ENCODE measurements around the gene NMS. TPM values are rescaled to one million over a fixed set of nuclear protein-coding genes. Genes with fewer than 3 reads are reported as not detected.

Gene NMS
- total RNA-seq, 1 donor from 2014 or later, result not detected

GRCh38 chr2:100460904-100461530 lies 9.3 kb upstream of the NMS start:
- DNase-seq, result no peak
- H3K27ac Mint-ChIP-seq (ENCODE audit: unreplicated experiment), result no peak overlapping the region
- H3K36me3 Mint-ChIP-seq (ENCODE audit: unreplicated experiment), result peaks cover 12% of the 10 kb centered on the region
- H3K27me3 Mint-ChIP-seq (ENCODE audit: unreplicated experiment), result no peaks in the 10 kb centered on the region
- no peaks in the 10 kb centered on the region for H3K4me1 Mint-ChIP-seq (ENCODE audit: low read depth, unreplicated experiment)
- TF ChIP-seq, protein P1, sequence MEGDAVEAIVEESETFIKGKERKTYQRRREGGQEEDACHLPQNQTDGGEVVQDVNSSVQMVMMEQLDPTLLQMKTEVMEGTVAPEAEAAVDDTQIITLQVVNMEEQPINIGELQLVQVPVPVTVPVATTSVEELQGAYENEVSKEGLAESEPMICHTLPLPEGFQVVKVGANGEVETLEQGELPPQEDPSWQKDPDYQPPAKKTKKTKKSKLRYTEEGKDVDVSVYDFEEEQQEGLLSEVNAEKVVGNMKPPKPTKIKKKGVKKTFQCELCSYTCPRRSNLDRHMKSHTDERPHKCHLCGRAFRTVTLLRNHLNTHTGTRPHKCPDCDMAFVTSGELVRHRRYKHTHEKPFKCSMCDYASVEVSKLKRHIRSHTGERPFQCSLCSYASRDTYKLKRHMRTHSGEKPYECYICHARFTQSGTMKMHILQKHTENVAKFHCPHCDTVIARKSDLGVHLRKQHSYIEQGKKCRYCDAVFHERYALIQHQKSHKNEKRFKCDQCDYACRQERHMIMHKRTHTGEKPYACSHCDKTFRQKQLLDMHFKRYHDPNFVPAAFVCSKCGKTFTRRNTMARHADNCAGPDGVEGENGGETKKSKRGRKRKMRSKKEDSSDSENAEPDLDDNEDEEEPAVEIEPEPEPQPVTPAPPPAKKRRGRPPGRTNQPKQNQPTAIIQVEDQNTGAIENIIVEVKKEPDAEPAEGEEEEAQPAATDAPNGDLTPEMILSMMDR (IDR thresholded peaks at IDR 0.05; ENCODE audit: partially characterized antibody, unreplicated experiment), result no peak
- peaks cover 3% of the 10 kb centered on the region for H3K9me3 Mint-ChIP-seq (ENCODE audit: unreplicated experiment)
- no peak overlapping the region for H3K4me3 Mint-ChIP-seq (ENCODE audit: unreplicated experiment)

DNA sequence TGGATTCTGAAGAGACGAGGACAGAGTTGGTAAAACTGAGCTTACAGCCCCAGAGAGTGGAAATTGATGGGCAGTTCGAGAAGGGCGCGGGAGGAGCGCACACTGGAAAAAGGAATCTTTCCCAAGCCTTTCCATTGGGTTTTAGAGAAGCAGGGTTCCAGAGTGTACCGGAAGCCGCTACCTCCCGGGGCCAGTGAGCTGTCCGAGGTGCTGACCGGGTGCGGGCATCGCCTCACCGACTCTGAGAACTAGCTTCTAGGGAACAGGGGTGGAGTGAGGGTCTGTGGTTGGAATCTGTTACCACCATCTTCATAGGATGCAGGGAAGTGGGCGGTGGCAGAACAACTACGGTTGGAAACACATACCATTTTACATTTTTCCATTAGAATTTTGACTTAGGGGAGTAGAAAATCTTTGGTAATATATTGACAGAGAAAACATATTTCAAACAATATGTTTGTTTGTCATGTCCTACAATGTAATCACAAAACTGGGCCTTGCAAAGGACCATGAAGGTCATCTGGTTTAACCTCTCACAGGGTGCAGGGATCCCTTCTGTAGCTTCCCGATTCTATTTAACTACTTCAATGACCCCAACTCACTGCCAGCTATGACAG lies 724 bp downstream of the NMS start:
- H3K36me3 Mint-ChIP-seq (ENCODE audit: unreplicated experiment), result peaks cover 4% of the 10 kb centered on the region
- H3K27ac Mint-ChIP-seq (ENCODE audit: unreplicated experiment), result no peak overlapping the region
- no peak overlapping the region for H3K4me3 Mint-ChIP-seq (ENCODE audit: unreplicated experiment)
- no peaks in the 10 kb centered on the region for H3K9me3 Mint-ChIP-seq (ENCODE audit: unreplicated experiment)
- TF ChIP-seq, protein P1 (IDR thresholded peaks at IDR 0.05; ENCODE audit: partially characterized antibody, unreplicated experiment), result no peak
- H3K27me3 Mint-ChIP-seq (ENCODE audit: unreplicated experiment), result peaks cover 2% of the 10 kb centered on the region
- no peak for DNase-seq
- H3K4me1 Mint-ChIP-seq (ENCODE audit: low read depth, unreplicated experiment), result no peaks in the 10 kb centered on the region

GRCh38 chr2:100476606-100477005 lies 6.3 kb downstream of the NMS start:
- Mint-ChIP-seq H3K27ac (ENCODE audit: unreplicated experiment) (no peak overlapping the region), H3K9me3 (ENCODE audit: unreplicated experiment) (no peaks in the 10 kb centered on the region), H3K36me3 (ENCODE audit: unreplicated experiment) (no peaks in the 10 kb centered on the region), H3K4me3 (ENCODE audit: unreplicated experiment) (no peak overlapping the region), H3K4me1 (ENCODE audit: low read depth, unreplicated experiment) (no peaks in the 10 kb centered on the region), H3K27me3 (ENCODE audit: unreplicated experiment) (peaks cover 3% of the 10 kb centered on the region)
- TF ChIP-seq, protein P1 (IDR thresholded peaks at IDR 0.05; ENCODE audit: partially characterized antibody, unreplicated experiment), result no peak
- DNase-seq, result no peak

DNA sequence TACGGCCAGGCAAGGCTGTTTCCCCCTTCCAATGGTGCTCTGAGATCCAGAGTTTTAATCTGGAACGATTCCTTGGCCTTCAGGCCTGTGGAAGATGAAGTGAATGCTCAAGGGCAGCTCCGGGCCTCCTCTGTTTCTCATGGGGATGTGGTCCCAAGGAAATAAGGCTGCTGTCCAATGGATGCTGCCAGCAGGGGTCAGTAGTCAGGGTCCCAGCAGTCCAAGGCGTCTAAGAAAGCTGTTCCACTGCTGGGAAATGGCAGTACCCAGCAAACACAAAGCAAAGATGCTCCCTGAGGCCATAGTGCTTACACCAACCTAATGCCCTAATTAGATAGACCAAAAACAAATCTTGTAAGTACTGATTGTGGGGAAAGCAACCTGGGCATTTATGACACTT lies 12.5 kb downstream of the NMS start:
- H3K36me3 Mint-ChIP-seq (ENCODE audit: unreplicated experiment), result no peaks in the 10 kb centered on the region

DNA sequence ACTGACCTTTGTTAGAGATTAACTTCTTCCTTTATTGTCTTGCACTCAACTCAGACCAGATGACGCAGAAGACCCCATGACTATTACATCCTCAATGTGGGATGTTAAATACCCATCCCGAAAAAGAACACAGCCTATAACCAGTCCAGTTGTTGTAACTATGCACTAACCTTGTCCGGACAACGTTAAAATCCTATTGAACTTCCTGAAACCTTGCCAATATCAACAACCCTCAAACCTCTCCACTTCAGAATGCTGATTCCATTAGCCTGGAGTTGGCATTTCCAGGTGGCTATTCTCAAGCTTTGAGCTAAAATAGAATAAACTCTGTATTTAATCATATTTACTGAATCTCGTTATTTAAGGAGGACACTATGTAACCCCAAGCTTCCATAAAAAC lies 13.6 kb downstream of the NMS start:
- Mint-ChIP-seq H3K9me3 (ENCODE audit: unreplicated experiment) (peaks cover 1% of the 10 kb centered on the region), H3K36me3 (ENCODE audit: unreplicated experiment) (no peaks in the 10 kb centered on the region), H3K27me3 (ENCODE audit: unreplicated experiment) (peaks cover 3% of the 10 kb centered on the region), H3K4me1 (ENCODE audit: low read depth, unreplicated experiment) (no peaks in the 10 kb centered on the region), H3K4me3 (ENCODE audit: unreplicated experiment) (no peak overlapping the region), H3K27ac (ENCODE audit: unreplicated experiment) (no peak overlapping the region)
- TF ChIP-seq, protein P1 (IDR thresholded peaks at IDR 0.05; ENCODE audit: partially characterized antibody, unreplicated experiment), result no peak
- DNase-seq, result no peak

More for the DNA sequence above, 12.5 kb downstream of the NMS start:
- Mint-ChIP-seq H3K27ac (ENCODE audit: unreplicated experiment) (no peak overlapping the region), H3K27me3 (ENCODE audit: unreplicated experiment) (peaks cover 3% of the 10 kb centered on the region), H3K4me1 (ENCODE audit: low read depth, unreplicated experiment) (no peaks in the 10 kb centered on the region), H3K4me3 (ENCODE audit: unreplicated experiment) (no peak overlapping the region), H3K9me3 (ENCODE audit: unreplicated experiment) (no peaks in the 10 kb centered on the region)
- DNase-seq, result peak; percentile 22
- TF ChIP-seq, protein P1 (IDR thresholded peaks at IDR 0.05; ENCODE audit: partially characterized antibody, unreplicated experiment), result no peak
